ENCODE results near the gene UQCRH.
A peak's percentile ranks its signal among the peaks of the same experiment; 100 is the strongest.
"Not testable (repeated sequence)": the region's sequence is repeated elsewhere in the genome, so short reads cannot be mapped to it uniquely, and the experiment has no call there.

Gene UQCRH

DNA sequence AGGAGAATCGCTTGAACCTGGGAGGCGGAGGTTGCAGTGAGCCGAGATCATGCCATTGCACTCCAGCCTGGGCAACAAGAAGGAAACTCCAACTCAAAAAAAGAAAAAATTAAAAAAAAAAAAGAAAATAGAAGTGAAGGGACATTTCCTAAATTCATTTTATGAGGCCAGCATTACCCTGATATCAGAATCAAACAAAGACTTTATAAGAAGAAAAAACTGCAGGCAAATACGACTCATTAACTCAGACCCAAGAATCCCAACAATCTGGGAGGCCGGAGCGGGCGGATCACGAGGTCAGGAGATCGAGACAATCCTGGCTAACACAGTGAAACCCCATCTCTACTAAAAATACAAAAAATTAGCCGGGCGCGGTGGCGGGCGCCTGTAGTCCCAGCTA lies 33.9 kb downstream of the UQCRH start:
- DNase-seq = not testable (repeated sequence)

DNA sequence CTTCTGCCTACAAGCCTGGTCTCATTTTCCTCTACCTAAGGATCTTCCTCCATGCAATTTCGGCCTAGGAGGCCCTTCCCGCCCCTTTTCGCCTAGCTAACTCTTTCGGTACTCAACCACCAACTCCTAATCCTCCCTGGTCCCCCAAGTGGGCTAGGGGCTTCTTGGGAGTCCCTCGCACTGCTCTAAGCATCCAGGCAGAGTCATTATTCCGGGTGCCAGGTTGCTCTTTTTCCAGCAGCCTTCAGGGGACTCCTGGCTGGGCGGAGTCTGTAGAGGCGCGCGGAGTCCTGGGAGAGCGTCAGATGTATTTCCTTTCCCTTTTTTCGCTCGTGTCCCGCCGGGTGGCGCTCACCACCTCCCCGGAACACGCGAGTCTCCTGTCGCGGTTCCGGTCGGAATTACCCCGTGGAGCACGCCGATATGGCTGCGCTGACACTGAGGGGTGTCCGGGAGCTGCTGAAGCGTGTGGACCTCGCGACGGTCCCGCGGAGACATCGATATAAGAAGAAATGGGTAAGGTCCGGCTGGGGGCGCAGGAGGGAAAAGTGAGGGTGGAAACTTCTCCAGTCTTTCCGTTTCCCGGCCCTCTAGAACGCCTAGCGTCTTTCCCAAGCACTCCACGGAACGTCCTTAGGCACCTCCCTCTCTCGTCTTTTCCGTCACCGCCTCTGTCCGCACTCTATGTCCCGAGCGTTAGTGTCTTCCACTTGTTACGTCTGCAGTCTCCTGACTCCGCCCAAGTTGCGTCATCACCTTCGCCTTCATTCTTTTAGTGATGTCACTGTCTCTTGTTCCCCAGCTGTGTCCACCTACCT lies 37.1 kb downstream of the UQCRH start, which contains the start of gene NSUN4:
NSUN4 (plus strand) TSS at position 404 of the 818 bp plus-strand sequence; CDS start at position 424, 20 bp downstream.
- DNase-seq = peak; percentile 89

DNA sequence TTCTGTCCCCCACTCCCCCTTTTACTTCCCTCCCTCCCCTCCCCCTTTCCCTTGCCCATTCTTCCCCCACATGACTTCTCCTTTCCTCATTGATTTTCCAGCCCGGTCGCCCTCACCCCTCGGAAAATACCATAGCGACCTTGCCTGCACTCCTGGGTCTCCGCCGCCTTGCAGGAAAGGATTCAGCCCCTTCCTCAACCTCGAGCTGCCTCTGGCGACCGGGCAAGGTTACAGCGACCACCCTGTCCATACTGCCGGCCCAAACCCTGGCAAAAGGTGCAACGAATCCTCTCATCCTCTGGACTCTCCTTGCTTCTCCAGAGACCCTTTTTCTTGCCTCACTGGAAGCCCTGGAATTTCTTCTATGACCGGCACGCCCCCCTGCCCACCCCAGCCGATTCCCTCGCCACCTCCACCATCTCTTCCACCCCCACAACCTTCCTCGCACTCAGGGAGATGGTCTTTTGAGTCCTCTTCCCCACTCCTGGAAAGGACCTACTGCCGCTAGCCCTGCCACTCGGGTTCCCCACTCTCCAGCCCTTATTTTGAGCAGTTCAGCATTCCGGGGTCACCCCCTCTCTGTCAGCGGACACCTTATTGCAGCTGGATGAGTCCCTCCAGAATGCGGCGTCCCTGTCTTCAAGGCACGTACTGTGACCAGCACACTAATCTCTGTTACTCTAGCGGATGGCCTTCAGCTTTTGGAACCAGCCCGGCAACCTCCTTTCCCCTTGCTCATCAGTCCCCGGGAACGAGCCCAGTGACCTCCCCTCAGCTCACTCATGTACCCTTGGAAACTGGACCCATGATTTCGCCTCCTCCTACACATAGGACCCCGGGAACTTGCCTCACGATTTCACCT lies 38.0 kb downstream of the UQCRH start:
- DNase-seq = no peak

DNA sequence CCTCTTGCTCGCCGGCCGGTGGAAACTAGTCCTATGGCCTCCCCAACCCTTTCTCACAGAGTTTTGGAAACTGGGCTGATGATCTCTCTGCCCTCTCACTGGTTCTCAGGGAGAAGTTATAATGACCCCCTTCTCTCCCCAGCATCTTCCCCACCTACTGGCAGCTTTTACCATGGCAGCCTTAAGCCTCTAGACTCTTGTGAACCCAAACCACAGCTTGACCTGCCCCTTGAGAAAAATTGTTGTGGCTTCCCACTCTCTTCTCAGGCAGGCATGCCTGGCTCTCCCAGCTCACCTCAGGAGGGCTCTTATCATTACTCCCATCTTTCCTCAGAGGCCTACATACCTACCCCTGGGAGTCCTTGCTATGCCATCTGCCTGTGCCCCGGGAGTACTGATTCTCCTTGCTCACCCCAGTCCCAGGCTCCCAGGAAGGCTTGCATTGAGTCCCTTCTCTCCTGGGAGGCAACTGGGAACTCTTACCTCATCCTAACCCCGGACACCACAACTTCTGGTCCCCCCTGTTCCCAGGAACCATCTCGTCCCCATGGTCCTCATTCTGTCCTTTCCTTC lies 38.7 kb downstream of the UQCRH start:
- peak; percentile 21 for DNase-seq

DNA sequence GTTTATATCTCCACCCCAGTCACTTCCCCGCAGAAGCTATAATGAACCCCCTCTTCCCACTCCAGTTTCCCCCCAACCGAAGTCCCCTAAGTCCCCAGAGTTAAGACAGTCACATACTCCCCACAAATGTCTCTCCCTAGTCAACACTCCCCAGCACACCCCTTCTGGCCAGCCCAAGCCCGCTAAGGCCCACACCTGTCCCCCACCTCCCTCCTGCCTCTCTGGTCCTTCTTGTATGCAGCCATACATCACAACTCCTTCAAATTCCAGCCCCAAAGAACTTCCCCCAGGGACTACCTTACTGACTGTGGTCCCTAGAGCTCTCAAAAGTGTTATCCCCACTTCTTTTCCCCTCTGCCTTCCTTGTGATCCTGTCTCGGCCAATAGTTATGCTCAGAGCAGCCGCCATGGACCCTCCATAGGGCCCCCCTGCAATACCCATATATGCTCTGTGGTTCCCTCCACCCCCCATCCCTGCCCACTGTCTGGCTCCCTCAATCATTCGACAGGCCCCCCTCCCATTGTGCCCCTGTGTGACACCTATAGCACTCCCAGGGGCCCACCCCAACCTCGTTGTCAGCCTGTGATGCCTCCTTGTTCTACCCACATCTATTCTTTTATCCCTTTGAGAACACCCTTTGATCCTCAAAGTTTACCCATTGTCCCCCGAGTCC lies 39.3 kb downstream of the UQCRH start:
- DNase-seq = no peak

DNA sequence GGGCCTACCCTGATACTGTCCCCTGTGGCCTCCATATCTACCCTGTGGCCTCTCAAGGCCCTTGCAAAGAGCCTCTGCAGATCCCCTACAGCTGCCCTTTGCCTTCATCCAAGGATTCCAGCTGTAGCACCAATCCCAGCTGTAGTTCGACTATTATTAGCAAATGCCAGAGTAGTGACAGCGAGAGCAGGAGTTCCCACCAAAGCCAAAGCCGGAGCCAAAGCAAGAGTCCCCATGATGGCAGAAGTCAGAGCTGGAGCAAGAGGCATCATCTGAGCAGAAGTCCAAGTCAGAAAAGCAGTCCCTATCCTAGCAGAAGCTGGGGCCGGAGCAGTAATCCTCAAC lies 39.8 kb downstream of the UQCRH start:
- DNase-seq = no peak

DNA sequence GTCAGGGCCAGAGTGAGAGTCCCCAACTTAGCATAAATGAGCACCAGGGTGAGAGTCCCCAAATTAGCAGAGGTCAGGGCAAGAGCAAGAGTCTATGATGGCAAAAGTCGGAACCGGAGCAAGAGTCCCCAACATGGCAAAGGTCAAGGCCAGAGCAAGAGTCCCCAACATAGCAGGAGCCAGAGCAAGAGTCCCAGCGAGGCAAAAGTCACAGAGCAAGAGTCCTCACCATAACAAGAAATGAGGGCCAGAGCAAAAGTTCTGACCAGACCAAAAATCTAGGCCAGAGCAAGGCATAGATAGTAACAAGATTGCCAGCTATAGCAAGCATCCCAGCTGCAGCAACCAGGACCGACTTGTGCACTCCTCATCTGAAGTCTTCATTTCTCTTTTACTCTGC lies 40.2 kb downstream of the UQCRH start:
- no peak for DNase-seq

DNA sequence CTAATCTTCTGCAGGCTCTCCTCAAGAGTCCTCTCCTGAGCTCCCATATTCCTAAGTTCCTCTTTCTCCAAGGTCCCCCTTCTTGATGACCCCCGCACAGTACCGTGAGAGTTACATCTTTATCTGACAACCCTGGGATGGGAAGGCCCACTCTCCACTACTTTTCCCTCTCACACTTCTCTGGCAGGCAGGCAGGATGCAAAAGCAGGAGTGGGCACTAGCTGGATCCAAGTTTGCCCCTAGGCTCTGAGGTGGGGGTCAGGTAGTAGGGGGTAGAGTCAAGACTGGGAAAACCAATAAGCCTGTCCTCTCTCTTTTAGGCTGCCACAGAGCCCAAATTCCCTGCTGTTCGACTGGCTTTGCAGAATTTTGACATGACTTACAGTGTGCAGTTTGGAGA lies 41.0 kb downstream of the UQCRH start:
- no peak for DNase-seq

DNA sequence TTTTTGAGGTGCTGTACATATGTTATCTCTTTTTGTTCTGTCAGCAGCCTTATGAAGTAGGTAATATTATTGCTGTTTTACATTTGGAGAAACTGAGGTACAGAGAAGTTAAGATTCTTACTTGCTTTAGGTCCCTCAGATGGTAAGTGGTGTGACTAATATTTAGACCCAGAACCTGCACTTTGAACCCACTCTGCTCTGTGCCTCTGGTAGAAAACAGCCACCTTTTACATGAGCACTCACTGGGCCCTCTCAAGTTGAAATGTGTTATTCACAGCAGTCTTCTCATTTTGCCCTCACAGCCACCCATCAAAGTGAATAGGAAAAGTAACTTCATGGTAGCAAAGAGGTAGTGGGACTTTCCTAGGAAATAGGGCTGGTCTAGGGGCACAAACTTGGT lies 41.8 kb downstream of the UQCRH start:
- DNase-seq = no peak

DNA sequence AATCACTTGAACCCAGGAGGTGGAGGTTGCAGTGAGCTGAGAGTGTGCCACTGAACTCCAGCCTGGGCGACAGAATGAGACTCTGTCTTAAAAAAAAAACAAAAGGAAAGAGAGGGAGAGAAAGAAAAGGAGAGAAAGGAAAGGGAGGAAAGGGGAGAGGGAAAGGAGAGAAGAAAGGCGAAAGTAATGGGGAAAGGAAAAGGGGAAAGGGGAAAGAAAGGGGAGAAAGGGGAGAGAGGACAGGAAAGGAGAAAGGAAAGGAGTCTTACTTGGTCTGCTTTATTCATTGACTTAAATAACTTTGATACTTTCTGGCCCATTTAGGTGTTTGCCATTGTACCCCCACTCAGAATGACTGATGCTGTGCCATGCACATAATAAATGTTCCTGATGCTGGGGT lies 48.9 kb downstream of the UQCRH start:
- DNase-seq = no peak

DNA sequence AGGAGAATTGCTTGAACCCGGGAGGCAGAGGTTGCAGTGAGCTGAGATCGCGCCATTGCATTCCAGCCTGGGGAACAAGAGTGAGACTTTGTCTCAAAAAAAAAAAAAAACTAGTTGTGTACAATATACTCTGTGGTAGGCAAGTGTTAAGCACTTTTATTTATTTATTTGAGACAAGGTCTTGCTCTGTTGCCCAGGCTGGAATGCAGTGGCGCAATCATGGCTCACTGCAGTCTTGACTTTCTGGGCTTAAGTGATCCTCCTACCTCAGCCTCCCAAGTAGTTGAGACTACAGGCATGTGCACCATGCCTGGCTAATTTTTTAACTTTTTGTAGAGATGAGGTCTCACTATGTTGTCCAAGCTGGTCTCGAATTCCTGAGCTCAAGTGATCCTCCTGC lies 52.4 kb downstream of the UQCRH start:
- DNase-seq = not testable (repeated sequence)

DNA sequence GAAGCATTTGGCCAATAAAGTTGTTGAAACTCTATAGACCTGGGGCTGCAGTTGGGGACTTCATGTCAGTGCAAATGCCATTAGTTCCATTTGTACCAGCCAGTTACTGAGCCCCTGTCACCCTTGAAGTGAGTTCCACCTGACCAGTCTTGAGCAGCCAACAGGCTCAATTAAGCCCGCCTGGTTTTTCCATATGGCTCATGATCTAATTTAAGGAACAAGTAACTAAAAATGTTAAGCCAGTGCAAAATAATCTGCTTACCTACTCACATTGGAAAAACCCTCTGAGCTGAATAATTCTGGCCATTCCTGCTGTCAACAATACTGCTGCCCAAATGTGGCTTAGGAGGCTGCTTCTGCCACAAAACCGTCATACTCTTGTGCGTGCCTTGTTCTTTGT lies 58.7 kb downstream of the UQCRH start:
- DNase-seq = no peak

DNA sequence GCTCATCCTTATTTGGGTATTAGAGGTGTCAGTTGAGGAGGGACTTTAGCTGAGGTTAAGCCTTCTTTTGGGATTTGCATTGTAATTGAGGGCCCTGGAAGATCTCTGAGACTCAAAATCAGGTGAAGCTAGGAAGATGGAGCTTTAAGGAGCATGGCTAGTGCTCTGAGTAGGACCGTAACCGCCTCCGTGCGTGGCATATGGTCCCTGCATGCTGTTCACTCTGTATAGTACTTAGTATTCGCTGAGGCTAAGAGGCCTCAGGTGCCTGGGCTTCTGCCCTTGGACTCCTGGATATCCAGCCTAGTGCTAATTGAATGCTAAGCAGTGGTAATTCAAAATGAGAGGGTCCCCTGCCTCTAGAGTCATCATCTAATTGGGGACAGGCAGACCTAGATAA lies 59.6 kb downstream of the UQCRH start:
- no peak for DNase-seq

DNA sequence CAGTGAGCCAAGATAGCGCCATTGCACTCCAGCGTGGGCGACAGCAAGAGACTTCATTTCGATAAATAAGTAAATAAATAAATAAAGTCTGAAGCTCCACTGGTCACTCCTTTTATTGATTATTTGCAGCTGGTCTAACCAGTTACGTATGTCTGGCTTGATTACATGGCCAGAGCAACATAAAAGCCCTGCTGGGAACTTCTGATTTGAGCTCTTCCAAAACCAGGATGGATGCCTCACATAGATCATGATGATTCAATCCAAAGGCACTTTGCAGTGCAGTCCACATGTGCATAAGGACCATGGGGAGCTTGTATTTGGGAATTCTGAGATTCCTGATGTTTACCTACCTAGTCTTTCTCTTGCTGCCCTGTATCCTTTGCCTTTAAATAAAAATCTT lies 61.1 kb downstream of the UQCRH start:
- no peak for DNase-seq

DNA sequence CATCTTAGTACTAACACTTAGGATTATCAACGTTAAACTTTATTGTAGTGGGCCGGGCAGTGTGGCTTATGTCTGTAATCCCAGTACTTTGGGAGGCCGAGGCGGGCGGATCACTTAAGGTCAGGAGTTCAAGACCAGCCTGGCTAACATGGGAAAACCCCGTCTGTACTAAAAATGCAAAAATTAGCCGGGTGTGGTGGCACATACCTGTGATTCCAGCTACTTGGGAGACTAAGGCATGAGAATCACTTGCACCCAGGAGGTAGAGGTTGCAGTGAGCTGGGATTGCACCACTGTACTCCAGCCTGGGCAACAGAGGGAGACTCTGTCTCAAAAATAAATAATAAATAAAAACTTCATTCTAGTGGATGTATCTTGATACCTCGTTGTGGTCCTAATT lies 62.3 kb downstream of the UQCRH start:
- not testable (repeated sequence) for DNase-seq

Data from CD4-positive, alpha-beta T cell treated with Interferon gamma for 1 hour (primary cell).